HG03378 (cell line): ENCODE results near the gene PLOD3.

ENCODE experiments used
- ATAC-seq: cut with Tn5 transposase; IDR thresholded peaks from one replicate; pipeline ENCODE4 v1.9.1; 2021; ENCODE audit warnings: mild to moderate bottlenecking, moderate library complexity; ENCODE audit not compliant: unreplicated experiment

The PLOD3 gene

DNA sequence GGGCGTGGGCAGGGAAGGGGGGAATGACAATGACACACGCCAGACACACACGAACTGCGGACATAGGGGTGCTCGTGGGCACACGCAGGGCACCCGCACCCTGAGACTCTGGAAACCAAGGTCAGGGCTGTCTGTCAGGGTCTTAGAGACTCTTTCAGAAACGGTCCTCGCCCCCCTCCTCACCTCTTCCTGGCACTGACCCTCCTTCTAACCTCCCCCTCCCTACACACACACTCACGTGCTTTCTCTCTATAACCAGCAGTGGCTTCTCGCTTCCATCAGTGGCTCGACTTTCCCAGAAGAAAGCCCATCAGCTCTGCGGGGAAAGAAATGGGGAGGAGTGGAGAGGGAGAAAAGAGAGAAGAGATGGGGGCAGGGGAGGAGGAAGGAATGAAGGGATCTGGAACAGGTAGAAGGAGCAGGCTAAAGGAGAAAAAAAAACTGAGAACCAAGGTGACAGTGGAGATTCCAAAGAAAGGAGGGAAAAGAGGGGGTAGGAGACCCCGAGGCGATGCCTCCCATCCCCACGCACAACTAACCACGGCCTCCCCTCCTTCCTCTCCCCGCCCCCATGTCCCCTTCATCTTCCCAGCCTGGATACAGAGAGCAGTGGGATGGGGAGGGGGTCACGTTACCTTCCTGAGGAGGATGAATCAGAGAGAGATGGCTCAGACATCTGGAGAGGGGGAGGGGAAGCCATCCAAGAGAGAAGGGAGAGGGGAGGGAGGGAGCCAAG, 50.3 kb downstream of the PLOD3 start:
- ATAC-seq = no peak

- no peak for ATAC-seq
Observed at GRCh38 chr7:101166648-101166908, 50.8 kb downstream of the PLOD3 start.

DNA sequence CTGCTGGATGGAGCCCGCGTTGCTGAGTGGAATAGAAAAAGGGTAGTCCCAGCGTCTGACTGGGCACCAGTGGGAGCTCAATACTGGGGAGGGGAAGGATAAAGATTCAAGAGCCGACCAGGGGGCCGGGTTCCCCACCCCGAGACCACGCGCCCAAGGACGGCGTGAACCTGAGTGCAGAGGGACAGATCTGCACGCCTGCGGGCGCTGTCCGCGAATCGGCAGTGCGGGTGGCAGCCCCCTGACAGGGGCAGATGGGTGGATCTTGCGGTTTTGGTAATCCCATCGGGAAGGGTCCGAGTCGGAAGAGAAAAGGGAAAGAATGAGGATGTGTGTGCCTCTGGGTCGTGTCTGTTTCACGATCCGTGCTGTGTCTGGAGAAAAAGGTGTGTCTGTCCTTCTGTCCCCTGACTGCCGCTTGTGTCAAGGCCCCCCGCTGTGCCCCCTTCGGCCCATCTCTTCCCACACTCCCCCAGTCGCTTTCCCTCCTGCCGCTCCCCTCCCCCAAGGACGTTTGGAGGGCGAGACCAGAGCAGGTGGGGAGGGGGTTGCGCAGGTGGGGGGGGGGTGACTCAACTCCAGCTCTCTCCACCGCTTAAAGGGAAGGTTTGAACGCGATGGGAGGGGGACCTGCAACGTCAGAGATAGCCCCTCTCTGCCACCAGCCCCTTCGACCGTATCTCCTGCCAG, 51.3 kb downstream of the PLOD3 start:
- no peak for ATAC-seq

- ATAC-seq = no peak
Observed at GRCh38 chr7:101165075-101165957, 52.1 kb downstream of the PLOD3 start, which contains the start of gene VGF. VGF (minus strand) TSS chr7:101165569; CDS start chr7:101164843, 726 bp downstream.

DNA sequence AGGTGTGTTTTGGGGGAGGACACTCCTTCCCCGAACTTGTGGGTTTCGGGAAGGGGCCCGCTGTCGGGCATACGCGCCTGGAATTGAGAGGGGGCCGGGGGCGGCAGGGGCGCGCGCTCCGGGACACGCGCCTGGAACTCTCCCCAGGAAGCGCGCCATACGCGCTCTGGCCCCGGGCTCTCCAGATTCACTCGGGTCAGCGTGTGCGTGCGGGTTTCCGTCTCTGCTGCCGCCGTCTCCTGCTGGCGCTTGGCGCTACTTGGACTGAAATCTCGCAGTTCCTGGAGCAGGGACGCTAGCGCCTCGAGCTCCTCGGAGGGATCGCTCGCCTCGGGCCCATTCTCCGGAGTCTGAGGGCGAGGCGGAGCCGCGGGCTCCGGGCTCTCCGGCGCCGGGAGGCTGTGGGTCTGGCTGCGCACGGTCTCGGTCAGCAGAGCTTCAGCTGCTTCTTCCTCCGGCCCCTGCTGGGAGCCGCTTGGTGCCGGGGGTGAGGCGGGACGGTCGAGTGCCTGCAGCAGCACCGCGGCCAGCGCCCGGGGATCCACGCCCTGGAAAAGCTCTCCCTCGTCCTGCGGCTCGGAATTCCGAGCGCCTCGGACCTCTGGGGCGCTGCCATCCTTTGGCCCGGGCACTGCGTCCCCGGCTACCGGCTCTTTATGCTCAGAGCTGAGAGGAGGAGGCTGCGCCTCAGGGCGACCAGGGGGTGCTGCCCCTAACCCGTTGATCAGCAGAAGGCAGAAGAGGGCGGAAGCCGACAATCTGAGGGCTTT, 53.1 kb downstream of the PLOD3 start:
- no peak for ATAC-seq

GRCh38 chr7:101163279-101164070, 53.9 kb downstream of the PLOD3 start:
- no peak for ATAC-seq

- no peak for ATAC-seq
Observed at GRCh38 chr7:101162551-101163278, 54.7 kb downstream of the PLOD3 start.

DNA sequence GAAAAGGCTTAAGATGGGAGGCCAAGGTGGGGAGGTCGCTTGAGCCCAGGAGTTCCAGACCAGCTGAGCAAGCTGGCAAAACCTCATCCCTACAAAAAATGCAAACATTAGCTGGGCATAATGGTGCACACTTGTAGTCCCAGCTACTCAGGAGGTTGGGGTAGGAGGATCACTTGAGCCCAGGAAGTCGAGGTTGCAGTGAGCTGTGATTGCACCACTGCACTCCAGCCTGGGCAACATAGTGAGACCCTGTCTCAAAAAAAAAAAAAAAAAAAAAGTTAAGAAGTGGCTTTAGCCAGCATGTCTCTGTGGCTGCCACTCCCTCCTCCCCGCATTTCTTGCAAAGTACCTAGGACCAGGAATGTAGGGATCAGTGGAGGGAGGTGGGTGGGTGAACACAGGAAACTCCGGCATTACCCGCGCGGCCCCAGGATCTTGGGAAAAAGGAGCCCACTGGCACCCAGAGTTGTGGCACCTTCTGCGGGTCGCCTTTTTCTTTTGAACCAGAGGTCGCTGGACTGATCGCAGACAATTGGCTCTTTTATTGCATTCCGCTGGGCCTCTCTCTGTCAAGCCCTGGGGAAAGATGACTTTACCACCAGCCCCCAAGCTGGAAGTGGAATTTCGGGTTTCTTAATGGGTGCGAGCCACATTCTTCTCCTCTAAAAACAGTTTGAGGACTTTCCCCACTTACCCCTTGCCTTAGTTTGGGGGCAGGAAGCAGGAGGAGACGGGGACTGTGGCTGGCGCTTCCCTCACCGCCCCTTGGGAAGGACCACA, 55.5 kb downstream of the PLOD3 start:
- no peak for ATAC-seq

- ATAC-seq = no peak
Observed at GRCh38 chr7:101160910-101161309, 56.5 kb downstream of the PLOD3 start.

DNA sequence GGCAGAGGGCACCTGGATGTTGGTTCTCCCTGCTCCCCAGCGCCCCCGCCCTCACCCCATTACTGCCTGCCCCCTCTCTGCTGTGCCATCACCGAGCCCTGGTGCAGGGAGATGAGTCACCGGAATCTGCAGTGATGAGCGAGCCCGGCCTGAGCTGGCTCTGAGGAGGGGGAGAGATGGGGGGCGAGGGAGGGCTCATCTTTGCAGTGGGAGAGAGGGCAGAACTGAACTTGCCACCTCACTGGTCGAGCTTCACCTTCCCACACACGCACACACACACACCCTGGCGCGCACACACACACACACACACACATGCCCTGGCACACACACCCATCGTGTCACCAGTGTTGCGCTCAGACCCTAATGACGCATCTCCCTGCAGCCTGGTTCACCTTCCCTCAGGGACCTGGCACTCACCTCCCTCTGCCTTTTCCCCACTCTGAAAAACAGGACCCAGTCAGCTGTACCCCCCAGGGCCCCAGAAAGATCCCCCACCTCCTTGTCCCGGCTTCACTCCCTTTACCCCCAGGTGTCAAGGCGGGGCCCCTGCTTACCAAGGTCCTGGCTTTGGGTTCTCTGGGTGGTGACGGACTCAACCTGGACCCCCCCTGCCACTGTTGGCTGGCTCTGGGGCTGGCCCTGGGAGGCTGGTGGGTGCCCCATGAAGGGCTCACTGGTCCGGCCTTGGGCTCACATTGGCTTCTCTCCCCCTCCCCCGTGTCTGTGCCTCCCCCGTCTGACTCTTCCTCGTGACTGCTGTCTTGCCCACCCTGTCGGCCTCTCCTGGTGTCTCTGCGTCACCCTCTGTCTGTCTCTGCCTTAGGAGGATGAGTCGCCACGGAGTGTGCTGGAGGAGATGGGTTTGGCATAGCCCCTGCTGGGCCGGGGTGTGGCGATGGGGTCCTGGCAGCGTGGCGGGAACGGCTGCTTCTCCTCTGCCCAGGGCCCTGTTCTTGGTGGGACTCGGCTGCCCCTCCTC, 57.4 kb downstream of the PLOD3 start:
- ATAC-seq = no peak

- no peak for ATAC-seq
Observed at GRCh38 chr7:101156866-101157589, 60.4 kb downstream of the PLOD3 start.

DNA sequence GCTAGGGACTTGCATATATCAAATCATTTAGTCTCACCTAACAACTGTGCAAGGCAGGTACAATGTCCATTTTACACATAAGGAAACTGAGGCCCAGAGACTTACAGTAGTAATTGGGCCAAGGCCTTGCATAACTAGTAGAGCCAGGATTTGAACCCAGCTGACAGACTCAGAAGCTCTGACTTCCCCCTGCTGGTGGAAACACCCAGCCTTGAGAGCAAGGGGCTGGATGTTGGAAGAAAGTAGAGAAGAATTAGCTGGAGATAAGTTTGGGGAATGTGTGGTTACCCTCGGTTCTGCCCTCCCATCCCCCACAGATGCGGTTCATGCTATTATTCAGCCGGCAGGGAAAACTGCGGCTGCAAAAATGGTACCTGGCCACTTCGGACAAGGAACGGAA, 61.1 kb downstream of the PLOD3 start:
- ATAC-seq = no peak
